Muscle layer of colon (tissue), 2 donors: Measurements from ENCODE around the gene IRGC.

Source experiments
- H3K27ac ChIP-seq: one replicate; pipeline ENCODE4 v1.7.0; 2013; ENCODE audit warnings: low read depth, mild to moderate bottlenecking, low read length, moderate library complexity
- H3K27me3 ChIP-seq, 2 donors: one replicate each; pipeline ENCODE4 v1.7.0; 2013; ENCODE audit warnings: low read length in 2 of 2, mild to moderate bottlenecking in 2 of 2; ENCODE audit not compliant: insufficient read depth in 2 of 2, control insufficient read depth in 1 of 2
- H3K36me3 ChIP-seq: one replicate; pipeline ENCODE4 v1.7.0; 2013; ENCODE audit warnings: mild to moderate bottlenecking, low read length; ENCODE audit not compliant: insufficient read depth
- H3K4me1 ChIP-seq: one replicate; pipeline ENCODE4 v1.7.0; 2013; ENCODE audit warnings: mild to moderate bottlenecking, low read length; ENCODE audit not compliant: insufficient read depth
- H3K4me3 ChIP-seq, 2 donors: one replicate each; pipeline ENCODE4 v1.7.0; 2013; ENCODE audit warnings: low read length in 2 of 2, low read depth in 1 of 2, mild to moderate bottlenecking in 1 of 2, moderate library complexity in 1 of 2
- H3K9ac ChIP-seq: one replicate; pipeline ENCODE4 v1.7.0; 2013; ENCODE audit warnings: low read length
- H3K9me3 ChIP-seq: one replicate; pipeline ENCODE4 v1.7.0; 2013; ENCODE audit warnings: mild to moderate bottlenecking, low read length
- donor health status: abdominal sarcoma.
- donor health status: Adenocarcinoma of cecum.

IRGC gene

GRCh38 chr19:43692385-43692784, 23.5 kb upstream of the IRGC start:
- H3K4me1 ChIP-seq = no peaks in the 10 kb centered on the region
- no peak overlapping the region for H3K27ac ChIP-seq

GRCh38 chr19:43692877-43693276, 23.0 kb upstream of the IRGC start:
- Histone ChIP-seq H3K9ac (no peak overlapping the region), H3K9me3 (peaks cover 10% of the 10 kb centered on the region), H3K27me3 (no peaks in the 10 kb centered on the region), H3K4me3 (no peak overlapping the region), H3K27ac (no peak overlapping the region), H3K4me1 (no peaks in the 10 kb centered on the region), H3K36me3 (no peaks in the 10 kb centered on the region)

More at GRCh38 chr19:43692385-43692784, 23.5 kb upstream of the IRGC start:
- Histone ChIP-seq H3K27me3 (no peaks in the 10 kb centered on the region), H3K9me3 (peaks cover 10% of the 10 kb centered on the region), H3K4me3 (no peak overlapping the region), H3K9ac (no peak overlapping the region), H3K36me3 (no peaks in the 10 kb centered on the region)

GRCh38 chr19:43694553-43694952, 21.3 kb upstream of the IRGC start:
- H3K36me3 ChIP-seq = no peaks in the 10 kb centered on the region
- H3K9me3 ChIP-seq = peaks cover 10% of the 10 kb centered on the region
- no peak overlapping the region for H3K27ac ChIP-seq
- H3K9ac ChIP-seq = no peak overlapping the region
- peaks cover 0 to 8% of the 10 kb centered on the region in 2 donors for H3K27me3 ChIP-seq
- H3K4me3 ChIP-seq = no peak overlapping the region
- H3K4me1 ChIP-seq = no peaks in the 10 kb centered on the region

DNA sequence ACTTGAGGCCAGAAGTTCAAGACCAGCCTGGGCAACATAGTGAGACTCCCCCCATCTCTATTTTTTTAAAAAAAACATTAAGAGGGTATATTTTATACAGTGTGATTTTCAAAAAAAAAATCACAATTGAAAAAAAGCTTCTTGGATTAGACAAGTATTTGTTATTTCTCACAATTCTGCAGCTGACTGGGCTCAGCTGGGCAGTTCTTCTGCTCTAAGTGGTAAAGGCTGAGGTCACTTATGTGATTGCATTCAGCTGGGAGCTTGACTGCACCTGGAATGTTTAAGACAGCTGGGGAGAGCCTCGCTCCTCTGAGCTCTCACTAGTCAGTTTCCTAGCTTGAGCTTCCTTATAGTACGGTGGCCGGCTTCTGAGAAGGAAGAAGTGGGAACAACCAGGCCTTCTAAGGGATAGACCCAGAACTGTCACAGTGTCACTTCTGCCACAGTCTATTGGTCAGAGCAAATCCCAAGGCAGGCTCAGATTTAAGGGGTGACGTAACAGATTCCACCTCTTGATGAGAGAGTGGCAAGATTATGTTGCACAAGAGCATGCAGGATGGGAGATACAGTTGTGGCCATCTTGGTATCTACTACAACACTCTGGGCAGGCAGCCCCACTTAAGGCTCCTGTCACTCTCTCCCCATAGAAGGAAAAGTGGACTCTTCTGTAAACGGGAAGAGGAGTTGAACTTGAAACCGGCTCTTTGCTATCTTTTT, 19.7 kb upstream of the IRGC start:
- Histone ChIP-seq H3K27ac (no peak overlapping the region), H3K4me1 (no peaks in the 10 kb centered on the region), H3K9ac (no peak overlapping the region), H3K4me3 (no peak overlapping the region), H3K36me3 (no peaks in the 10 kb centered on the region), H3K27me3 (peaks cover 0 to 12% of the 10 kb centered on the region in 2 donors), H3K9me3 (no peaks in the 10 kb centered on the region)

- Histone ChIP-seq H3K9me3 (no peaks in the 10 kb centered on the region), H3K4me1 (no peaks in the 10 kb centered on the region), H3K36me3 (no peaks in the 10 kb centered on the region), H3K27me3 (peaks cover 0 to 12% of the 10 kb centered on the region in 2 donors), H3K4me3 (no peak overlapping the region), H3K9ac (no peak overlapping the region), H3K27ac (no peak overlapping the region)
Measured at GRCh38 chr19:43697295-43697694, 18.6 kb upstream of the IRGC start.

- Histone ChIP-seq H3K27me3 (peaks cover 0 to 12% of the 10 kb centered on the region in 2 donors), H3K4me3 (peak overlapping the region in 1 of 2 donors; percentile 14), H3K4me1 (no peaks in the 10 kb centered on the region), H3K9ac (no peak overlapping the region), H3K36me3 (no peaks in the 10 kb centered on the region), H3K27ac (no peak overlapping the region), H3K9me3 (no peaks in the 10 kb centered on the region)
Measured at GRCh38 chr19:43699506-43700394, 16.1 kb upstream of the IRGC start.

DNA sequence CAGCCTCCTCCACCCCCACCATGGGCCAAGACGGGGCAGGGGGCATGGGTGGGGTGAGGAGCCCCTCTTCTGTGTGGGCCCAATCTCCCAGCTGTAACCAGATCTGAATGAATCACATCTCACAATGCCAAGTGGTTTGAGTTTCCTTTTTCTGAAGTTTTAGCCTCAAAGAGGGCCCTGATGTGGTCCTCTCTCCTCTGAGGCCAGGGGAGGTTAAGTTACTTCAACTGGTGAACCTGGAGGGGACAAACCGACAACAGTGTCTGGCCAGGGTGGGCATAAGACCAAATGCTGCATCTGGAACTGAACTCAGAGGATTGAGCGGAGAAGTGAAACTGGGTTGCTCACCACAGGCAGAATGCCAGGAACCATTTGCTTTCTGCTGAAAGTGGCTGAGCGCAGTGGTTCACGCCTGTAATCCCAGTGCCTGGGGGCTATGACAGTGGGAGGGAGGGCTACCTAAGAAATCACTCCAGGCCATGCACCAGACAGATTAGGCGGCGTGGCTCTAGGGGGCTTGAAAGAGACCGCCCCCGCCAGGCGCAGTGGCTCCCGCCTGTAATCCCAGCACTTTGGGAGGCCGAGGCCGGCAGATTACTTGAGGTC, 15.4 kb upstream of the IRGC start:
- Histone ChIP-seq H3K36me3 (no peaks in the 10 kb centered on the region), H3K27me3 (peaks cover 0 to 12% of the 10 kb centered on the region in 2 donors), H3K27ac (peak overlapping the region; percentile 23), H3K9ac (no peak overlapping the region), H3K9me3 (no peaks in the 10 kb centered on the region), H3K4me1 (no peaks in the 10 kb centered on the region), H3K4me3 (no peak overlapping the region)

GRCh38 chr19:43704002-43704705, 11.7 kb upstream of the IRGC start:
- Histone ChIP-seq H3K9me3 (no peaks in the 10 kb centered on the region), H3K36me3 (no peaks in the 10 kb centered on the region), H3K27me3 (peaks cover 0 to 8% of the 10 kb centered on the region in 2 donors)

DNA sequence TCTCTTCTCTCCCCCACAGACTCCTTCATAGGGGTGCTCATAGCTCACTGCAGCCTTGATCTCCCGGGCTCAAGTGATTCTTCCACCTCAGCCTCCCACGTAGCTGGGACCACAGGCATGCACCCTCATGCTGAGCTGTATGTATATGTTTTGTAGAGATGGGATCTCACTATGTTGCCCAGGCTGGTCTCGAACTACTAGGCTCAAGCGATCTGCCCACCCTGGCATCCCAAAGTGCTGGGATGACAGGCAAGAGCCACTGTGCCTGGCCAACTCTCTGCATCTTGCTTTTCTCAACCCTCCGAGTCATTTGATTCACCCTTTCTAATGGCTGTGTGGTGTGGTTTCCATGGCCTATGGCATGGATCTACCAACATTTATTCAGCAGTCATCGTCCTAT, 10.1 kb upstream of the IRGC start:
- Histone ChIP-seq H3K36me3 (no peaks in the 10 kb centered on the region), H3K27me3 (no peaks in the 10 kb centered on the region), H3K4me1 (no peaks in the 10 kb centered on the region), H3K9me3 (no peaks in the 10 kb centered on the region), H3K4me3 (no peak overlapping the region), H3K27ac (no peak overlapping the region), H3K9ac (no peak overlapping the region)

More at GRCh38 chr19:43704002-43704705, 11.7 kb upstream of the IRGC start:
- Histone ChIP-seq H3K4me1 (no peaks in the 10 kb centered on the region), H3K9ac (no peak overlapping the region), H3K27ac (no peak overlapping the region), H3K4me3 (no peak overlapping the region)

- Histone ChIP-seq H3K4me1 (no peaks in the 10 kb centered on the region), H3K9ac (no peak overlapping the region), H3K9me3 (no peaks in the 10 kb centered on the region), H3K36me3 (no peaks in the 10 kb centered on the region), H3K27me3 (no peaks in the 10 kb centered on the region), H3K4me3 (no peak overlapping the region), H3K27ac (no peak overlapping the region)
Measured at GRCh38 chr19:43707158-43707712, 8.6 kb upstream of the IRGC start.

- Histone ChIP-seq H3K36me3 (no peaks in the 10 kb centered on the region), H3K9me3 (no peaks in the 10 kb centered on the region), H3K4me3 (no peak overlapping the region), H3K4me1 (no peaks in the 10 kb centered on the region), H3K27me3 (no peaks in the 10 kb centered on the region), H3K9ac (no peak overlapping the region), H3K27ac (no peak overlapping the region)
Measured at GRCh38 chr19:43708716-43709115, 7.2 kb upstream of the IRGC start.
